Ovary (tissue), 10 donors: Measurements from ENCODE around the gene MAGEC1. TPM values are rescaled to one million over a fixed set of nuclear protein-coding genes. Genes with fewer than 3 reads are reported as not detected.
"Not testable (repeated sequence)": the region's sequence is repeated elsewhere in the genome, so short reads cannot be mapped to it uniquely, and the experiment has no call there.

Source experiments
- DNase-seq, 5 donors: peaks; one replicate each; pipeline ENCODE4 v3.0.0-alpha.2; 2019 to 2020
- H3K27ac ChIP-seq, 2 donors: fragments of 200-600 bp; one replicate each; pipeline versions ENCODE4 v1.5.1 to v1.8.0; 2019 to 2022
- H3K27me3 ChIP-seq: fragments of 200-600 bp; one replicate; pipeline ENCODE4 v1.8.0; 2022
- H3K36me3 ChIP-seq: fragments of 200-600 bp; sonication (generic); one replicate; pipeline ENCODE4 v1.5.1; 2019
- H3K4me1 ChIP-seq: one replicate; pipeline ENCODE4 v1.8.1; 2013; ENCODE audit warnings: mild to moderate bottlenecking, moderate library complexity; ENCODE audit not compliant: insufficient read depth
- H3K4me3 ChIP-seq: fragments of 200-600 bp; sonication (generic); one replicate; pipeline ENCODE4 v1.5.1; 2017
- H3K9me3 ChIP-seq, 2 donors: fragments of 200-600 bp in 1 of 2; sonication (generic) in 1 of 2; one replicate each; pipeline versions ENCODE4 v1.5.1 to v1.8.1; 2013 to 2019; ENCODE audit warnings: mild to moderate bottlenecking in 1 of 2, moderate library complexity in 1 of 2
- EP300 ChIP-seq: sonication (generic); formaldehyde crosslinking; IDR thresholded peaks from one replicate; pipeline ENCODE4 v1.6.1; 2017; ENCODE audit warnings: antibody characterized with exemption
- POLR2A ChIP-seq: fragments of 450-650 bp; IDR thresholded peaks from one replicate; pipeline ENCODE4 v1.6.1; 2017; ENCODE audit warnings: antibody characterized with exemption, mild to moderate bottlenecking, moderate library complexity
- WGBS, 3 donors: extraction: QIAGEN DNeasy Blood & Tissue Kit in 1 of 3; methylation state at CpG; one replicate each; pipeline versions ENCODE4 v1.1.5 to v1.1.7; 2013 to 2017; 5-methylcytosine and 5-hydroxymethylcytosine counted together
- intact Hi-C, 4 donors: fragments of 100-400 bp; cut with DNase I; formaldehyde crosslinking; loops; one replicate each; pipeline versions ENCODE4 v1.11.0 to v1.15.1; 2022 to 2023
- long read RNA-seq, 3 donors: library from polyadenylated mRNA in 2 of 3; unstranded in 2 of 3; transcript quantifications; one replicate each; pipeline ENCODE4 v2.0.0 and lab custom pipeline, GENCODE V29; 2021 to 2026
- polyA plus RNA-seq, 2 donors: library from polyadenylated mRNA; stranded (reverse); fragments of 200-250 nt in 1 of 2; fragments of 350-450 nt in 1 of 2; fragmentation: Illumina TruSeq in 1 of 2; extraction: RNeasy Lipid Tissue Mini Kit (QIAGEN cat#74804) in 1 of 2; gene quantifications; one replicate each; pipeline ENCODE4 v1.2.3, GENCODE V29; 2013 to 2014
- total RNA-seq, 7 donors: library from RNA; depleted of rRNA in 2 of 7; stranded (reverse); fragments of >200 nt in 2 of 7; fragmentation: NEBNext Ultra II Directional in 3 of 7; extraction: Animal tissue kit (Norgen Biotek cat#: 25700) in 3 of 7; gene quantifications; one replicate each; pipeline versions ENCODE4 v1.1.0 to v1.2.4, GENCODE V29; 2016 to 2023
- TF ChIP-seq, protein P1 (sequence below), 3 donors: fragments of 450-650 bp in 2 of 3; fragments of 200-600 bp in 1 of 3; IDR thresholded peaks; one replicate each; pipeline versions ENCODE4 v1.5.1 to v1.8.0; 2016 to 2022; ENCODE audit warnings: antibody characterized with exemption in 3 of 3, mild to moderate bottlenecking in 1 of 3
- donor health status: DM: no; HTN: no; CAD: no; lungs with moderate emphysema.
- donor health status: DM: no; HTN: no; CAD: no.
- donor health status: Bipolar disorder and iron deficiency.
- donor health status: DM: yes; HTN: yes; CAD: no.
- donor health status: DM: no; HTN: no; CAD: no.
- donor health status: DM: yes; HTN: yes; CAD: no.

Gene MAGEC1, protein sequence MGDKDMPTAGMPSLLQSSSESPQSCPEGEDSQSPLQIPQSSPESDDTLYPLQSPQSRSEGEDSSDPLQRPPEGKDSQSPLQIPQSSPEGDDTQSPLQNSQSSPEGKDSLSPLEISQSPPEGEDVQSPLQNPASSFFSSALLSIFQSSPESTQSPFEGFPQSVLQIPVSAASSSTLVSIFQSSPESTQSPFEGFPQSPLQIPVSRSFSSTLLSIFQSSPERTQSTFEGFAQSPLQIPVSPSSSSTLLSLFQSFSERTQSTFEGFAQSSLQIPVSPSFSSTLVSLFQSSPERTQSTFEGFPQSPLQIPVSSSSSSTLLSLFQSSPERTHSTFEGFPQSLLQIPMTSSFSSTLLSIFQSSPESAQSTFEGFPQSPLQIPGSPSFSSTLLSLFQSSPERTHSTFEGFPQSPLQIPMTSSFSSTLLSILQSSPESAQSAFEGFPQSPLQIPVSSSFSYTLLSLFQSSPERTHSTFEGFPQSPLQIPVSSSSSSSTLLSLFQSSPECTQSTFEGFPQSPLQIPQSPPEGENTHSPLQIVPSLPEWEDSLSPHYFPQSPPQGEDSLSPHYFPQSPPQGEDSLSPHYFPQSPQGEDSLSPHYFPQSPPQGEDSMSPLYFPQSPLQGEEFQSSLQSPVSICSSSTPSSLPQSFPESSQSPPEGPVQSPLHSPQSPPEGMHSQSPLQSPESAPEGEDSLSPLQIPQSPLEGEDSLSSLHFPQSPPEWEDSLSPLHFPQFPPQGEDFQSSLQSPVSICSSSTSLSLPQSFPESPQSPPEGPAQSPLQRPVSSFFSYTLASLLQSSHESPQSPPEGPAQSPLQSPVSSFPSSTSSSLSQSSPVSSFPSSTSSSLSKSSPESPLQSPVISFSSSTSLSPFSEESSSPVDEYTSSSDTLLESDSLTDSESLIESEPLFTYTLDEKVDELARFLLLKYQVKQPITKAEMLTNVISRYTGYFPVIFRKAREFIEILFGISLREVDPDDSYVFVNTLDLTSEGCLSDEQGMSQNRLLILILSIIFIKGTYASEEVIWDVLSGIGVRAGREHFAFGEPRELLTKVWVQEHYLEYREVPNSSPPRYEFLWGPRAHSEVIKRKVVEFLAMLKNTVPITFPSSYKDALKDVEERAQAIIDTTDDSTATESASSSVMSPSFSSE
- total RNA-seq (not detected), polyA plus RNA-seq (under 1 TPM in 1 of 2 donors, not detected in 1; 0.05 TPM)
- long read RNA-seq, donor 1 = 0 reads
- long read RNA-seq, donor 2, full-length matches to known transcripts = 2 of 2 reads
- long read RNA-seq, donor 2, partial matches to known transcripts = 0 of 2 reads
- long read RNA-seq, donor 2, other reads (novel, unspliced or antisense) = 0 of 2 reads
- long read RNA-seq, donor 3 = 0 reads

DNA sequence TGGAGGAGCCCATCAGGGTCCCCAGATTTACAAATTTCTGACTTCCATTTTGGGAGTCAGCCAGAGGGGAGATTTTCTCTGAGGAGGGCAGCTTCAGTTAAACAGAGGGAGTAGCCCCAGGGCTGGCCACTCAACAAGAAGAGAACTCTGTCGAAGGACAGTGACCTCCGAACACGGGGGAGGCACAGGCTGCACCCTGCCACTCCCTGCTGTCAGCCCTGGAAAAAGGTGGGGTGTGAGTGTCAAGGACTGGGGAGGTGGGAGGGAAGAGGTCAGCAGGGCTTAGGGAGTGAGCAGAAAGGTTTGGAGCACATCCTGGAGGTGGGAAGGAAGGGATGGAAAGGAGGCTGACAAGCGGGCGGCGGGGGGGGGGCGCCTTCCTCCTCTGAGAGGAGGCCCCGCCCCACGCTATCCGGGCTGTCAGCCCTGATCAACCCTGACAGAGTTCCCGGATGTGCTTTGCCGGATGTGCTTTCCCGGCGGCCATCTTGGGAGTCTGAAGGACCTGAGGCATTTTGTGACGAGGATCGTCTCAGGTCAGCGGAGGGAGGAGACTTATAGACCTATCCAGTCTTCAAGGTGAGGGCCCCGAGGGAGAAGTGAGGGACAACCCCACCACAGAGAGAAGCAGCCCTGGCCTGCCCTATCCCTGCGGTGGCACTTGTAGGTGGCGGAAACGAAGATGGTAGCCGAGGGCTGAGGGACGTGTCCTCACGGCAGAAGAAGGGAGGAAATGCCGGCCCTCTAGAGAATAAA, at the start of gene MAGEC1:
TSS of gene MAGEC1 (plus strand) at position 495 of the 756 bp plus-strand sequence. CDS start 1,179 bp downstream, outside the sequence.
- intact Hi-C loops = loop anchor here in 1 of 4 donors (5.0 kb wide), 1 partner anchor 966 kb away; no protein-coding TSS in a partner anchor
- WGBS, 3 donors = 84 to 91% (median 89%) methylated on average over 24 to 25 of the region's 25 CpGs
- TF ChIP-seq, protein P1, sequence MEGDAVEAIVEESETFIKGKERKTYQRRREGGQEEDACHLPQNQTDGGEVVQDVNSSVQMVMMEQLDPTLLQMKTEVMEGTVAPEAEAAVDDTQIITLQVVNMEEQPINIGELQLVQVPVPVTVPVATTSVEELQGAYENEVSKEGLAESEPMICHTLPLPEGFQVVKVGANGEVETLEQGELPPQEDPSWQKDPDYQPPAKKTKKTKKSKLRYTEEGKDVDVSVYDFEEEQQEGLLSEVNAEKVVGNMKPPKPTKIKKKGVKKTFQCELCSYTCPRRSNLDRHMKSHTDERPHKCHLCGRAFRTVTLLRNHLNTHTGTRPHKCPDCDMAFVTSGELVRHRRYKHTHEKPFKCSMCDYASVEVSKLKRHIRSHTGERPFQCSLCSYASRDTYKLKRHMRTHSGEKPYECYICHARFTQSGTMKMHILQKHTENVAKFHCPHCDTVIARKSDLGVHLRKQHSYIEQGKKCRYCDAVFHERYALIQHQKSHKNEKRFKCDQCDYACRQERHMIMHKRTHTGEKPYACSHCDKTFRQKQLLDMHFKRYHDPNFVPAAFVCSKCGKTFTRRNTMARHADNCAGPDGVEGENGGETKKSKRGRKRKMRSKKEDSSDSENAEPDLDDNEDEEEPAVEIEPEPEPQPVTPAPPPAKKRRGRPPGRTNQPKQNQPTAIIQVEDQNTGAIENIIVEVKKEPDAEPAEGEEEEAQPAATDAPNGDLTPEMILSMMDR (IDR thresholded peaks at IDR 0.05) = no peak
- no peak for TF ChIP-seq POLR2A
- no peak within 1 kb of the TSS for H3K27ac ChIP-seq
- no peaks in the 10 kb centered on the region for H3K27me3 ChIP-seq
- no peaks in the 10 kb centered on the region for H3K36me3 ChIP-seq
- no peak within 1 kb of the TSS for H3K4me3 ChIP-seq
- no peaks in the 10 kb centered on the region for H3K4me1 ChIP-seq
- DNase-seq = no peak
- H3K9me3 ChIP-seq = no peaks in the 10 kb centered on the region

DNA sequence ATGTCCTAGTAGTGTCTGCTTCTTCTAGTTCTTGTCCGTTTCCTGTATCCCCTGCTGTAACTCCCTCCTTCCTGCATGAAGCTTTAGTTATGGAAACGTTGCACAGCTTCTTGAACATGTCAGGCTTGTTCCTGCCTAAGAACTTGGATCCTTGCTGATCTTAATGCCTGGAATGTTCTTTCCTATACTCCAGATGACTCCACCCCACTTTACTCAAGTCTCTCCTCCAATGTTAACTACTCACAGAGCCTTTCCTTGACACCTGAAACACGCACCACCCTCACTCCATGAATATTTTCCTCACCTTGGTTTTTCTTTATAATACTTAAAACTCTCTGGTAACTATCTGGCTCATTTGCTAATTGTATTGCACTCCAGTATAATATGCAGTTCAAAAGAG, 46.2 kb upstream of the MAGEC1 start:
- H3K4me3 ChIP-seq = no peak overlapping the region
- TF ChIP-seq EP300 = no peak
- intact Hi-C loops = no loop called here
- H3K27me3 ChIP-seq = no peaks in the 10 kb centered on the region
- H3K9me3 ChIP-seq = no peaks in the 10 kb centered on the region
- WGBS, 3 donors = 24 to 38% (median 35%) methylated on average over 3 of the region's 3 CpGs
- H3K27ac ChIP-seq = no peak overlapping the region
- no peaks in the 10 kb centered on the region for H3K4me1 ChIP-seq
- no peaks in the 10 kb centered on the region for H3K36me3 ChIP-seq
- no peak for DNase-seq

DNA sequence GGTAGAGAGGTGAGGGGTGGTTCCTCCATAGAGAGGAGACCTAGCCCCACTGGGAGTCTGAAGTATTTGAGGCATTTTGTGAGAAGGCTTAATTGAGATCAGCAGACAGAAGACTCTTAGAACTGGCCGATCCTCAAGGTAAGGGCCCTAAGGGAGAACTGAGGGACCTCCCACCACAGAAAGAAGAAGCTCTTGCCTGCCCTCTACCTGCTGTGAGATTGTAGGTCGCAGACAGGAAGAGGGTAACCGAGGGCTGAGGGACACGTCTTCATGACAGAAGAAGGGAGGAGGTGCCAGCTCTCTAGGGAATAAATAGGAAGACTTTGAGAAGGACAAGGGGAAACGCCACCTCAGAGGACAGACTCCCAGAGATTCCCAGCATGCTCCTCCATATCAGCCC, 24.1 kb upstream of the MAGEC1 start:
- intact Hi-C loops = no loop called here
- H3K27me3 ChIP-seq = no peaks in the 10 kb centered on the region
- H3K9me3 ChIP-seq = no peaks in the 10 kb centered on the region
- no peak for DNase-seq
- TF ChIP-seq, protein P1 (IDR thresholded peaks at IDR 0.05) = no peak
- TF ChIP-seq EP300 (no peak), POLR2A (no peak)
- no peaks in the 10 kb centered on the region for H3K36me3 ChIP-seq
- H3K4me3 ChIP-seq = no peak overlapping the region
- WGBS, 3 donors = 48 to 62% (median 55%) methylated on average over 5 of the region's 5 CpGs
- no peaks in the 10 kb centered on the region for H3K4me1 ChIP-seq
- no peak overlapping the region for H3K27ac ChIP-seq

DNA sequence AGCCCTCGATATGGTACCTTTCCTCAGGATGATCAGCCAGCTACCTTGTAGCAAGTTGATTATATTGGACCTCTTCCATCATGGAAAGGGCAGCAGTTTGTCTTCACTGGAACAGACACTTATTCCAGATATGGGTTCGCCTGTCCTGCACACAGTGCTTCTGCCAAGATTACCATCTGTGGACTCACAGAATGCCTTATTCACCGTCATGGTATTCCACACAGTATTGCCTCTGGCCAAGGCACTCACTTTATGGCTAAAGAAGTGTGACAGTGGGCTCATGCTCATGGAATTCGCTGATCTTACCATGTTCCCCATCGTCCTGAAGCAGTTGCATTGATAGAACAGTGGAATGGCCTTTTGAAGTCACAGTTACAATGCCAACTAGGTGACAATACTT, 14.9 kb upstream of the MAGEC1 start:
- H3K27ac ChIP-seq, intact Hi-C loops, H3K4me1 ChIP-seq, DNase-seq, H3K4me3 ChIP-seq, H3K36me3 ChIP-seq, H3K27me3 ChIP-seq, H3K9me3 ChIP-seq: not testable (repeated sequence)
- WGBS, 3 donors = 56 to 58% (median 56%) methylated on average over 5 of the region's 5 CpGs
